Hepatic stellate cell (primary cell): Measurements from ENCODE around the gene RTP4.
"Not testable (repeated sequence)": the region's sequence is repeated elsewhere in the genome, so short reads cannot be mapped to it uniquely, and the experiment has no call there.

Source experiments
- DNase-seq: peaks from one replicate; pipeline ENCODE4 v3.0.0; 2011; ENCODE audit warnings: low spot score

The RTP4 gene

GRCh38 chr3:187370051-187370450 is 1.9 kb downstream of the RTP4 start:
- DNase-seq, result no peak

DNA sequence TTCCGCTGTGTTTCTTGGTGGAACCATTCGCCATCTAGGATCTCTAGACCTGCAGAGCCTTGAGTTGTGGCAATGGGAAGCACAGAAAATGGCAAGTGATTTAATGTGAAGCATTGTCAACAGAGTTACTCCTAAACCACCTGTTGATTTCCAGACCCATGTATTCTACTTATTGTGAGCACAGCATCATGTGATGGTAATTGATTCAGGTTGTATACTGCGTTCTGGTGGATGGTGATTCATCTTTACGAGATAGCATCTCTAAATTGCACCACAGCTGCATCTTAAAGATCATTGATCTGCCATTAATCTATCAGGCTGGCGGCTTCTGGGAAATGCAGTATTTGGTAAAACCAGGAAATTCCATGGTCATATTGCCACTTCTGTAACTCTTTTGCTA is 7.4 kb downstream of the RTP4 start:
- no peak for DNase-seq

DNA sequence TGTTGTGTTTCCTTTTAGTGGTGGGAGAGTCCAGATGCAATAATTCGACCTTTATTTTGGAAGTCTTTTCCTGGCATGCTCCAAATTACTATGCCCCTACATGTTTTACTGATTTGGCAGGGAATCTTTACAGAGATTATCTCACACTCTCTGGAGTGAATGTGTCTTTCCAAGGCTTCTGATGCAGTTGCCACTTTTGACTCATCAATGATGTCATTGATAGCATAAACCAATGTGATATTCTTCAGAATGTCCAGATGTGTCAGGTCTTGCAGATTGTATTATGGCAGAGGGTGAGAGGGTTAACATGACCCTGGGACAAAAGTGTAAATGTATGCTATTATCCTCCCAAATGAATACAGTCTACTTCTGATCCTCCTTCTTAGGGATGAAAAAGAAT is 9.7 kb downstream of the RTP4 start:
- no peak for DNase-seq

- DNase-seq, result no peak
These were observed 14.5 kb downstream of the RTP4 start for GRCh38 chr3:187382609-187383151.

DNA sequence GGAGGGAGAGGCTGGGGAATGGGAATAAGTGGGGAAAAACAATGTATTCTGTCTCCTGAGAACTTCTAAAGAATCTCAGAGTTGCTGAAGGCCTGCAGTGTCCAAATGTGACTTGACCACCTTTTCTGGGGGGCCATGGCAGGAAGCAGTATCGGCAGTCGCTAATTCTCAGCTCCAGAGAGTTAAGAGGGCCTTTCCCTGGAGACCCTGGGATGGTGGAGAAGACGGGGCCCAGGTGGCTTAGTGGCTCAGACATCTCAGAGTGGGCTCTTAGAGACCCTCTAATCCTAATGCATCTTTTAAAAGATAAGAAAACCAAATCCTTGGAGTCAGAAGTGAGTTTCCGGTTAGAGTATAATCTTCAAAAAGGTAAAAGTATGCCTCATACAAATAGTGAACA is 15.1 kb downstream of the RTP4 start:
- DNase-seq, result no peak

- no peak for DNase-seq
These were observed 17.1 kb downstream of the RTP4 start for GRCh38 chr3:187385296-187385695.

- no peak for DNase-seq
These were observed 28.5 kb downstream of the RTP4 start for GRCh38 chr3:187396661-187397060.

- no peak for DNase-seq
These were observed 30.8 kb downstream of the RTP4 start for GRCh38 chr3:187398955-187399354.

DNA sequence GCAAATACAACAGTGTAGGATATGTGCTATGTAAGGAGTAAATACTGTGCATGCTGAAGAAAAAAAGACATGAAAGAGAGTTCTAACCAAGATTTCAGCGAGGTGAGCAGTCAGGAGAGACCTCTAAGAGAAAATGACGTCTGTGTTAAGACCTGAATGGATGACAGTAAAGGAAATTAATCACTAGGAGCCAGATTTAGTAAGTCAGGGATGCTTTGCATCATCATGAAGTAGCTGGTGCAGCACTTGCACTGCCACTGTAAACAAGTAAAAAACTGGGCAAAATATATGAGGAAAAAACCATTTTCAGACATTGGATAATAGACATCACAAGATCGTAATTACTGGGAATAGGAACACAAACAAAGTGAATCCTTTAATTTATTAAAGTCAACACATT is 32.6 kb downstream of the RTP4 start:
- no peak for DNase-seq

GRCh38 chr3:187401856-187402255 is 33.7 kb downstream of the RTP4 start:
- DNase-seq, result no peak

DNA sequence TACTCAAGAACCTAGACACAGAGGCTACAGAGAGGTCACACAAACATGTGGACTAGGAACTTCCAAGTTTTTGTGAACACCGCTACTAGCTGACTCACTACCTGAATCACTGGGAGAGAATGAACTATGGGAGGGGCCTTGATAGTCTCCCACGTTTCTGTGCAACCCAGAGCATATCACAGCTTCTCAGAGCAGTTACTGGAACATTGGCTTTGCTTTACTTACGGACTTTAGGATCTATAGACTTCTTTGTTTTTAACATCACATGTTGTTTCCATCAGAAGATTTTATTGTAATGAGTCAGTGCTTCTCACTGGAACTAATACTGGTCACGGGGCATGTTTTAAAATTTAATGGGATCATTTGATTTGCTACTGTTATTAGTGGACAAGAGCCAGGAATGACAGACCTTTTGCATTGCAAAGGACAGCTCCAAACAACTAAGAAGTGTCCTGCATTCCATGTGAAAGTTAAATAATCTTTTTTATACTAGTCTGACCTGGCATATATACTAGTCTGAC is 35.6 kb downstream of the RTP4 start:
- DNase-seq, result peak; percentile 42

DNA sequence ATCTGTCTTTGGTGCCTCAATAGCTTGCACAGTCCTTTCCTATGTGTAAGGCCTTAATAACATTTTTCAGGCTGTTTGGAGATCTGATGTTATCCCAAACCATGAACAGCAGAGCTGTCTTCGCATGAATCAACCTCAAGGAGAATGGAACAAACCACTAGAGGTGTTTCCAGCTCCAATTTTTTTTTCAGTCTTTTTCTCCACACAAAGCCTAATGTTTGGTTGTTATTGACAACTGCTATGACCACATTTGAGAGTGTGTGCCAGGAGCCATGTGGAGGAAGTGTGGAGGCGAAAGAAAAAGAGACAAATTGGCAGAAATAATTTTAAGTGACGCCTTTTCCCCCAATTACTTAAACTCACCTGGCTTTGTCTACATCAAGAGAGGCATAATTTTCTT is 38.7 kb downstream of the RTP4 start:
- DNase-seq, result no peak

GRCh38 chr3:187411991-187412781 is 44.0 kb downstream of the RTP4 start:
- not testable (repeated sequence) for DNase-seq
